HTR-8/SVneo (cell line): ENCODE data around the gene LAMP5.

Experiments used
- DNase-seq: peaks from one replicate; pipeline ENCODE4 v3.0.0; 2011; ENCODE audit warnings: low spot score, mixed read lengths; ENCODE audit not compliant: insufficient read length
- FAIRE-seq: peaks from 2 replicates; lab custom pipeline; 2011; peaks lifted over from hg19 to GRCh38; lab: Jason Lieb, UNC

LAMP5 gene

GRCh38 chr20:9514461-9515213, at the start of gene LAMP5:
LAMP5 (plus strand) TSS chr20:9514590; CDS start chr20:9514853, 263 bp downstream.
- DNase-seq (no peak), FAIRE-seq (no peak)

- no peak for FAIRE-seq
- no peak for DNase-seq
Observed at GRCh38 chr20:9467995-9468394, 46.4 kb upstream of the LAMP5 start.

GRCh38 chr20:9474835-9475415, 39.5 kb upstream of the LAMP5 start:
- DNase-seq (no peak), FAIRE-seq (no peak)

- FAIRE-seq, result no peak
- DNase-seq, result no peak
Observed at GRCh38 chr20:9475456-9475855, 38.9 kb upstream of the LAMP5 start.

- no peak for DNase-seq
- no peak for FAIRE-seq
Observed at GRCh38 chr20:9476174-9476573, 38.2 kb upstream of the LAMP5 start.

GRCh38 chr20:9476637-9477036, 37.8 kb upstream of the LAMP5 start:
- FAIRE-seq, result no peak
- DNase-seq, result no peak

- FAIRE-seq, result peak; percentile 28
- DNase-seq, result no peak
Observed at GRCh38 chr20:9478771-9479170, 35.6 kb upstream of the LAMP5 start.

- FAIRE-seq, result no peak
- DNase-seq, result no peak
Observed at GRCh38 chr20:9480066-9480465, 34.3 kb upstream of the LAMP5 start.

GRCh38 chr20:9482180-9482579, 32.2 kb upstream of the LAMP5 start:
- FAIRE-seq (no peak), DNase-seq (no peak)

- no peak for DNase-seq
- FAIRE-seq, result no peak
Observed at GRCh38 chr20:9483131-9483530, 31.3 kb upstream of the LAMP5 start.

GRCh38 chr20:9485614-9486340, 28.6 kb upstream of the LAMP5 start:
- no peak for FAIRE-seq
- DNase-seq, result no peak

- FAIRE-seq (no peak), DNase-seq (no peak)
Observed at GRCh38 chr20:9487231-9487630, 27.2 kb upstream of the LAMP5 start.

GRCh38 chr20:9488063-9488462, 26.3 kb upstream of the LAMP5 start:
- FAIRE-seq (no peak), DNase-seq (no peak)

- FAIRE-seq, result no peak
- no peak for DNase-seq
Observed at GRCh38 chr20:9490161-9490560, 24.2 kb upstream of the LAMP5 start.

- FAIRE-seq, result no peak
Observed at GRCh38 chr20:9490631-9491030, 23.8 kb upstream of the LAMP5 start.

GRCh38 chr20:9491324-9491723, 23.1 kb upstream of the LAMP5 start:
- DNase-seq, result no peak
- no peak for FAIRE-seq

More at GRCh38 chr20:9490631-9491030, 23.8 kb upstream of the LAMP5 start:
- DNase-seq, result no peak

GRCh38 chr20:9492067-9492466, 22.3 kb upstream of the LAMP5 start:
- FAIRE-seq (no peak), DNase-seq (no peak)

- FAIRE-seq, result no peak
- no peak for DNase-seq
Observed at GRCh38 chr20:9493803-9494202, 20.6 kb upstream of the LAMP5 start.

GRCh38 chr20:9495701-9496100, 18.7 kb upstream of the LAMP5 start:
- no peak for FAIRE-seq
- no peak for DNase-seq

- FAIRE-seq (no peak), DNase-seq (no peak)
Observed at GRCh38 chr20:9496155-9496554, 18.2 kb upstream of the LAMP5 start.

- FAIRE-seq (no peak), DNase-seq (no peak)
Observed at GRCh38 chr20:9498322-9498721, 16.1 kb upstream of the LAMP5 start.
